CD4-positive, alpha-beta T cell treated with Interleukin-4 for 4 hours (primary cell): ENCODE measurements around the gene TGFBR3L.

ENCODE experiments used
- DNase-seq: peaks from one replicate; pipeline ENCODE4 v3.0.0-alpha.2; 2020

Gene TGFBR3L

DNA sequence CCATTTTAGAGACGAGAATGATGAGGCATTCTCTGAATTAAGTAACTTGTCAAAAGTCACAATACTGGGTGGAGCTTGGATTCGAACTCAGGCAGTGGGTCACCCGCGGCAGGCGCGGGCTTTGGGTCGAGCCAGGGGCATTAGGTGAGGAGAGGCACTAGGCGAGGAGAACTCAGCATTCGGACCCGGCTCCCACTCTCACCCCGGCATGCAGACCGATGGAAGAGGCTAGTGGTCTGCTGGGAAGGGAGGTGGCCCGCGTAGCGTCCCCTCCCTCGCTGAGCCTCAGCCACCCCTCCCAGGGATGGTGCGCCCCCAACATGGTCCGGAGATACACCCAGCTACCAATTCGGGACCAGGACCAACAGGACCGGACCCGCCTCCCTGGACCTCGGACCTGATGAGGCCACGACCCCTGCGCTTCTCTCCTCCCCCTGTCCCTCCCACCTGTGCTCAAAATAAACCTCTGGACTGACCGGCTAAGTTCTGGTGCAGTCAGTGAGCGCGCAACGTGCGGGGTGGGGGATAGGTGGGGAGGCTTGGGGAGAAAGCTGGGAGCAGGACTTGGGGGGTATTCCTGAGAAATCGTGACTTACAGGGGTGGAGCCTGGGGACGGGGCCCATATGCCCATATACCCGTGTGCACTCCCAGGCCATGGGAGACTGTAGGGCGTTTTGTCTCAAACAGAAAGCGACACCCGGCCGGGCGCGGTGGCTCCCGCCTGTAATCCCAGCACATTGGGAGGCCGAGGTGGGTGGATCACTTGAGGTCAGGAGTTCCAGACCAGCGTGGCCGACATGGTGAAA is 4.2 kb downstream of the TGFBR3L start:
- no peak for DNase-seq

DNA sequence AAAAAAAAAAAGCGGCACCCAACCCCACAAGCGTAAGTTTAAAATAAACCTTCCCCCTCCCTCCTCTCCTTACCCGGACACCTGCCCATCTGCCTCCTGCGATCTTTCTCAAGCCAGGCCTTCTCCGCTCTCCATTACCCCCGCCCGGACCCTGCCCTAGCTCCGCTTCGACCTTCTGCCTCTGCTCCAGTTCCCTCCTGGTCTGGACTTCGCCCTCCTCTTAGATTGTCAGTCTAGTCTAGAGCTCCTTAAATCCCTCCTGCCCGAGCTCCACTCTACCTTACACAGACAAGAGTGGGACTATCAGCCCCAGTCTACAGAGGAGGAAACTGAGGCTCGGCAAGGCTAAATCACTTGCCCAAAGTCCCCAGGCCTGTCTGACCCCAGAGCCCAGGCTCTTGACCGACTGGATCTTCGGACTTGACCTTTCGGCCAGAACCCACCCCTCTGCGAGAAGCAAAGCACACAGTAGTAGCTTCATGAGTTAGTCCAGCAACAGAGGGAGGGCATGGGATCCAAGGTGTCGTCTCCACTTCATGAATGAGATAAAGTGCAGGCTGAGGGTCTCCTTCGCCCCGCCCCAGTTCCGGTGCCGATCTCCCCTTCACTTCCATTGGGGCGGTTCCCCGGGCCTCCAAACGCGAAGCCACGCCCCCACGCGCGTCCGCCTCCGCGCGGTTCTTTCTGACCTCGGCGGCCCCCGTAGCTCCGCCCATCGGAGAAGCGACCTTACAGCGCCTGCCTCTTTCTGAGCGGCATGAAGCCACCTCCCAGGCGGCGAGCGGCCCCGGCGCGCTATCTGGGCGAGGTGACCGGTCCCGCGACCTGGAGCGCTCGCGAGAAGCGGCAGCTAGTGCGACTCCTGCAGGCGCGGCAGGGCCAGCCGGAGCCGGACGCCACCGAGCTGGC is 5.2 kb downstream of the TGFBR3L start, which contains the start of gene SNAPC2:
Gene SNAPC2 (plus strand): TSS at position 729 of the 909 bp plus-strand sequence. CDS start 29 bp downstream, at position 758.
- DNase-seq = peak; percentile 96

DNA sequence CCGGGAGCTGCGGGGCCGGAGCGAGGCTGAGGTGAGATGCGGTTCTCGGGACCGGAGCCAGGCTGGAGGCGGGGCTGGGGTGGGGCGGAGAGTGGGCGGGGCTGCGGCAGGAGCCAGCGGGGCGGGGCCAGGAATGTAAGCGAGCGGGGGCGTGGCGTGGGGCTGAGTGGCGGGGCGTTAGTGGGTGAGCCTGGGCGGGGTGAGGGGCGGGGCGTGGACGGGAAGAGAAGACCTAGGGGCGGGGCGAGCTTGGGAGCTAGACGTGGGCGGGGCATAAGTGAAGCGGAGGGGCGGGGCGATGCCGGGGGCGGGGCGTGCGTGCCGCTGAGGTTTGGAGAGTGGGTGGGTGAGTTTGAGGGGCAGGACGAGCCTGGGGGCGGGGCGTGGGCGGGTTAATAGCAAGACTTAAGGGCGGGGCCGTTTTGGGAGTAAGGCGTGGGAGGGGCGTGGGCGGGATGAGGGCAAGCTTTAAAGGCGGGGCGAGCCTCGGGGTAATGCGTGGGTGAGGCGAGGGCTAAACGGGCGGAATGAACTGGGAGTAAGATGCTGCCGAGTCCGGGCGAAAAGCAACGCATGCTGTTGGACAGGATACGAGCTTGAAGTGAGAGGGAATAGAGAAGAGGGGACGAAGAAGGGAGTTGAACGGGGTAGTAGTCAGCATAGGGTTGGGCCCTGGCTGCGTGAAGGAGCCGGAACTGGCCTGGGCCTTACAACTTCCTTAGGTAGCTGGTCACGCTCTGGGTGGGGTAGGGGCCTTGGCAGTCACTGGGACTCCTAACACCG is 6.1 kb downstream of the TGFBR3L start:
- DNase-seq = peak; percentile 97

DNA sequence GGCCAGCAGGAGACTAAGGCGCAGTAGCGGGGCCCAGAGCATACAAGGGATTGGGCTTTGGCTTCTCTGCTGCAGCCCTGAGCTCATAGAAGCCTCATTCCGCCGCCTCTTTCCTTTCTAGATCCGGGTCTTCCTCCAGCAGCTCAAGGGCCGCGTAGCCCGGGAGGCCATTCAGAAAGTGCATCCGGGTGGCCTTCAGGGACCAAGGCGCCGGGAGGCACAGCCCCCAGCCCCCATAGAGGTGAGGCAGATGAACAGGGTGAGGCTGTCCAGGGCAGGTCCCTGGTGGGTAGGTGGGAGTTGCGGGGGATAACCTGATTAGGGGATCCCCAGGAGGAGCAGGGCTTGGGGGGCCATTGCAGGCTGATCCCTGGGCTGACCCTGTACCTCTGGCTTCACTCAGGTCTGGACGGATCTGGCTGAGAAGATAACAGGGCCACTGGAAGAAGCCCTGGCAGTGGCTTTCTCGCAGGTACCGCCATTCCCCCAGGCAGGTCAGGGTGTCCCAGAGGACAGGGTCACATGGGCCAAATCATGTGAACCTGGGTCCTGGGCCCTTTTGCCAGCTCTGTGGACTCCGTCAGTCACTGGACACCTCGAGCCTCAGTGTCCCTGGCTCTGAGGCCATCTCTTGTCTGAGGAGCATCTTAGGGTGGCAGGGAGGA is 6.8 kb downstream of the TGFBR3L start:
- no peak for DNase-seq

DNA sequence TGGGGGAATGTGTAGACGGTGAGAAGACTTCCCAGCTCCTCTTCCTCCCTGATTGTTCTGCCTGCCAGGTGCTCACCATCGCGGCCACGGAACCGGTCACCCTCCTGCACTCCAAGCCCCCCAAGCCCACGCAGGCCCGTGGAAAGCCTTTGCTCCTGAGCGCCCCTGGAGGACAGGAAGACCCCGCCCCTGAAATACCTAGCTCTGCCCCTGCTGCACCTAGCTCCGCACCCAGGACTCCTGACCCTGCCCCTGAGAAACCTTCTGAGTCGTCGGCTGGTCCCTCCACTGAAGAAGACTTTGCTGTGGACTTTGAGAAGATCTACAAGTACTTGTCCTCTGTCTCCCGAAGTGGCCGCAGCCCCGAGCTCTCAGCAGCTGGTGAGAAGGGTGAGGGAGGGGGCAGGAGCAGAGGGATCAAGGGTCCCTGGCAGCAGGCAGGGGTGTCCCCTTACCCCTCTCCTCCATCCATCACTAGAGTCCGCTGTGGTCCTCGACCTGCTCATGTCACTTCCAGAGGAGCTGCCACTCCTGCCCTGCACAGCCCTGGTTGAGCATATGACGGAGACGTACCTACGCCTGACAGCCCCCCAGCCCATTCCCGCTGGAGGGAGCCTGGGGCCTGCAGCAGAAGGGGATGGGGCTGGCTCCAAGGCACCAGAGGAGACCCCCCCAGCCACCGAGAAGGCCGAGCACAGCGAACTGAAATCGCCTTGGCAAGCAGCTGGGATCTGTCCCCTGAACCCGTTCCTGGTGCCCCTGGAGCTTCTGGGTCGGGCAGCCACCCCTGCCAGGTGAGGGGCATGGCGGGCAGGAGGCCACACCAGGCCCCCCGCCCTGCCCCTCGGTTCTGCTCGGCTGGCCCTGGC is 7.6 kb downstream of the TGFBR3L start:
- no peak for DNase-seq

DNA sequence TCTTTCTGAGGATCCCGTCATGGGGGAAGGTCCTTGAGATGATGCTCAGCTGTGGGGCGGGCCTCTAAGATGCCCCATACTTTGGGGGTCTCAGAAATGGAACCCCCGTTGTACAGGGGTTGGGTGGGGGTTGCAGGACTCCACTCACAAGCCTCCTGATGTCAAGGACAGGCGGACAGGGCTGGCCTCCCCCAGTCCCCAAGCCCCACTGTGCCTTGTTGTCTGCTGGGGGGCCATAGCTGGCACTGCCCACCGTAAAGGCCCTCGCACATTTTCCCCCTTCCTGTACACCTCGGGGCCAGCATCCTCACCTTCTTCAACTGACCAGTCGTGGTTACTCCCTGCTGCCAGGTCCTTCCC is 8.2 kb downstream of the TGFBR3L start:
- no peak for DNase-seq

DNA sequence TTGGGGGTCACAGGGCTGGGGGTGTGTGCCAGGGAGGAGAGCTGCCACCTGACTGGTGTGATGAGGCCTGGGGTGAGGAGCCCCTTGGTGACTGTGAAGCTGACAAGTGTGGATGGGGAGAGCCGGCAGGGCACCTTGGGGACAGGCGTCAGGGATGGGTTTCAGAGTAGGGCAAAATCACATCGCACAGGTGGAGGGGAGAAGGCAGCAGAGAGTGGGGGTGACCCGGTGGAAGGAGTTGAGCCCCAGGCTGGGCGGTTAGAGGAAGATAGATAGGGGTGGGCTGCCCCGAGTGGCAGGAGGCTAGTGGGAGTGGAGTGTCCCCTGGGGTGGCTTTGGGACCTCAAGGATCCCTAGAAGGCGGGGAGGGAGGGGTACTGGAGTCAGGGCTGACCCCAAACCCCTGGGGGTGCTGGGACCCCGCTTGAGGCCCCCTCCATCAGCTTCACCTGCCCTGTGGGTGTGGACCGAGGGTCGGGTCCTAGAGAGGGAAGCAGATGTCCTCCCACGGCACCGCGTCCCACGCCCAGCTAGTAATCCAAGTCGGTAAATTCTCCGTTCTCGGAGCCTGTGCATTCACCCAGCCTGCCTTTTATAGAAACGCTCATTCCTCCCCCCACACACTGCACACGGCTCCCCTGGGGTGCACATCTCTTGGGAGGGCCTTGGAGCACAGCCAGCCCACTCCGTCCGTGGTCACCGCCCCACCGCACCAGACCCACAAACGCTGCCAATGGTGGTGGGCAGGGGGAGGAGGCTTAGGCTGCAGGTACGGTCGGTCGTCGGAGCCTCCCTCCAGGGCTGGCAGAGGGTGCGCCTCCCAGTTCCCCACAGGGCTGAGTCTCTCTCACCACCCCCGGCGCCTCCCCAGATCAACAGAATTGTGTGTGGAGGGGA is 8.9 kb downstream of the TGFBR3L start:
- DNase-seq = no peak

DNA sequence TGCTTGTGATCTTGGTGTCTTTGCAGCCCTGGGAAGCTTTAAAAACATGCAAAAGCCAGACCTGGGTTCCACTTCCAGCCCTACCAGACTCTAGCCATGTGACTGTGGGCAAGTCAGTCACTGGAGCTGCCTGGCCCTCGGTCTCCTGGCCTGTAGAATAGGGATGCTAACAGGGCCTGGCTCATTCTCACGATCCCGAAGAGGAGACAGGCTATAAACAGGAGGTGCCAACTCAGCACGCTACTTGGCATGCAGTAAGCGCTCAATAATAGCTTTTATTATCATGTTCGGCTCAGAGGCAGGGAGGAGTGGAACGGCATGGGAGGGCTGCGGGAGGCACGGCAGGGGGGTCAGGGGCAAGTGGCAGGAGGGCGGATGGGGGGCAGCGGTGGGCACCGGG is 9.6 kb downstream of the TGFBR3L start:
- no peak for DNase-seq

DNA sequence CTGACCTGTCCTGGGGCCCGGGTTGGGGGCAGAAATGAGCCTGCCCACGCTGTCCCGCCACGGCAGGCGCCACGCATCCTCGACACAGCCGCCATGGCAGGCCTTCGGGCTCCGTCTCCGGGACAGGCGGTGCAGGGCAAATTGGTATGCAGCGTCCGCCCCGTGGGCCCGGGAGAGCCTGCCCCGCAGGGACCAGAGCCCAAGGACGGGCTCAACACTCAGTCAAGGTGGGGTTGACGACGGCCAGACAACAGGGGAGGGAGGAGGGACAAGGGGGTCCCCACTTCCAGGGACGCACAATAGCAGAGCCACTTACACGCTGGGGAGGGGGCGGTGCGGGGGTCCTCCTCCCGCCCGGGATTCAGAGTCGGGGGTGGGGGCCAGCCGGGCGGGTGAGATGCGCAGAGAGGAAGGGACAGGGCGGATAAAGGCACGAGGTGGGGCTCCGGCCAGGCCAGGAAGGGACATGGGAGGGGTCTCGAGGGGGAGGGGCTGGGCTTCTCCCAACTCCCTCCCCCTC is 10.1 kb downstream of the TGFBR3L start:
- DNase-seq = no peak

DNA sequence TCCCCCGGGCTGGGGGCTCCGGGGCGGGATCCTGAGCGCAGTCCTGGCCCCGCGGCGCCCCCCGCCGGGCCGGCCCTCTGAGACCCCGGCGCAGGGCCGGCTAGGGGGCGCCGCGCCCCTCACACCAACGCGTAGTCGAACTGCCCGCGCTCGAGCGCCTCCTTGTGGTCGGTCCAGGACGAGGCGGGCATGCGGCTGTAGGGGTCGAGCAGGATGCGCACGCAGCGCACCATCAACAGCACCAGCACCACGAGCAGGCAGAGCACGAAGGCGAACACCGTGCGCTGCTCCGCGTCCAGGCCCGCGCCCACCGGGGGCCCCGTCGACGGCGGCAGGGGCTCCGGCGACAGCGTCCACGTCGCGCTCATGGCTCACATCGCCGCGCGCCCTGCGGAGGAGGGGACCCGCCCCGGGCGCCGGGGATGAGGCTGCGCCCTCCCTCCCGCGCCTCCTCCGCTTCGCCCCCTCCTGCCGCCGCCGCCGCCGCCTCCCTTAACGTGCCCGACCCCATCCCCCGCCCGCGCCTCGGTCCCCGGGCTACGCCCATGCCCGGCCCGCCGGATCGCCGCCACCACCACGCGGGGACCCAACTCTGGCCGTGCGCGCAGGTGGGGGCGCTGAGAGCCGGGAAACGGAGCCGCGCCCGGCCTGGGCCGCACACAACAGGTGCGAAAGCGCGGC is 10.7 kb downstream of the TGFBR3L start:
- peak; percentile 55 for DNase-seq

DNA sequence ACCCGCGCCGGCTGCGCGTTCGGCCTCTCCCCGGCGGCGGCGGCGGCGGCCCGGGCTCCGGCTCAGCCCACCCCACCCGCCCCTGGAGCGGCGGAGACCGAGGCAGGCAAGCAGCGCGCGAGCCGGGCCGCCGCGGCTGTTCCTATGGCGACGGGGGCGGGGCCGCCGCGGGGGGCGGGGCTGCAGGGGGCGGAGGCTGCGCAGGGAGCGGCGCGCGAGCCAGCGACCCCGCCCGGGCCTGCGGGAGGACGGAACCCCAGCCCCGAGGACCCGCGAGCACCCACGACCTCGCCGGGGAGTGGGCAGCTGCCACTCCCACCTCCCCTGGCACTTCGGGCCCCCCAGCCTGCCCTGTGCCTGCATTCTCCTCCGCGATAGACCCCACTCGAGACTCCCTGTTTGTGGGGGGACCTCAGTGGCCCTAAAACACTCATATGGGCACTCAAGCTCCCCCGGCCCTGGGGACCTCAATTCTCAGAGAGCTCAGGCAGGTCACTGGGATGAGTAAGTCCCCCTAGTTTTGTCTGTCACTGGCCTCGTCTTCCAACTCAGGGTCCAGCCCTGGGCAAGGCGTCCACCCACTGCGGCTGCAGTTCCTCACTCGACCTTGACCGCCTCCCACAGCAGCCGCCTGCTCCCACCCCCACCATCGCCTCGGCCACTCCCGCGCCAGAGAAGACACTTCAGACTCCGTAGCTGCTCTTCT is 11.5 kb downstream of the TGFBR3L start, which contains the start of gene CTXN1:
Gene CTXN1 (minus strand): TSS at position 115 of the 706 bp plus-strand sequence. CDS start 597 bp downstream, outside the sequence.
- peak; percentile 62 for DNase-seq

DNA sequence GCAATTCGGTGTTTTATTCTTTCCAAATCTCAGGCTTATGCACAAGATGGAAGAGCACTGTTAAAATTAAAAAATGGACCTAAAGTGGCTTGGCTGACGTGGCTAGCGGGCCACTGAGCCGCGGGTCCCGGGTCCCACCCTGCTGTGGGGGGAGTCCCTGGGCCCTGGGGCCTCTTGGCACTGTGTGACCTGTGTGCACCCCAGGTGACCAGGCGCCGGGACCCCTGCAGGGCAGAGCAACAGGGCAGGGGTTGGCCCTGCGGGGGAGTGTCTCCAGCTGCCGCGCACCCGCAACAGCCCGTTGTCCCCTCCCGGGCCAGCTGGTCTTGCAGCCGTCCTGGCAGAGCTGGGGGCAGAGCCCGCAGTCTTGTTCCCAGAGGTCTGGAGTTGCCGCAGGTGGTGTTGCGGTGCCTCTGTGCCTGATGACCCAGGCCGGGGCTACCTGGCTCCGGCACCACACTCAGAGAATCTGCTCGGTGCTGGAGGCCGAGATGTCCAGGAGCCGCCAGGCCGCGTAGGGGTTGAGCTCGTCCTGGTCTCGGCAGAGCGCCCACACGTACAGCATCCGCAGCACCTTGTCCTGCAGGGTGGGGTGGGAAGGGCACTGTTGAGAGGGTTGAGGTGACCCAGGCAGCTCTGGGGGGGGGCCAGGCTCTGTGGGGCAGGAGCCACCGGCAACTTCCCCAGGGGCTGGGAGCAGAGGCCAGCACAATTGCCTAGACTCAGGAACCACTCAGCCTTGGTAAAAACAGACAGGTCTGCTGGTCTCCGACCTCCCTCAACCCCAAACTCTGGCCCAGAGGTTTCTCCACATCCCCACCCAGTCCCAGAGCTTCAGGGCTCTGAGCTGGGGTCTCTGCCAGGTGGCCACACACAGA is 12.3 kb downstream of the TGFBR3L start:
- no peak for DNase-seq

DNA sequence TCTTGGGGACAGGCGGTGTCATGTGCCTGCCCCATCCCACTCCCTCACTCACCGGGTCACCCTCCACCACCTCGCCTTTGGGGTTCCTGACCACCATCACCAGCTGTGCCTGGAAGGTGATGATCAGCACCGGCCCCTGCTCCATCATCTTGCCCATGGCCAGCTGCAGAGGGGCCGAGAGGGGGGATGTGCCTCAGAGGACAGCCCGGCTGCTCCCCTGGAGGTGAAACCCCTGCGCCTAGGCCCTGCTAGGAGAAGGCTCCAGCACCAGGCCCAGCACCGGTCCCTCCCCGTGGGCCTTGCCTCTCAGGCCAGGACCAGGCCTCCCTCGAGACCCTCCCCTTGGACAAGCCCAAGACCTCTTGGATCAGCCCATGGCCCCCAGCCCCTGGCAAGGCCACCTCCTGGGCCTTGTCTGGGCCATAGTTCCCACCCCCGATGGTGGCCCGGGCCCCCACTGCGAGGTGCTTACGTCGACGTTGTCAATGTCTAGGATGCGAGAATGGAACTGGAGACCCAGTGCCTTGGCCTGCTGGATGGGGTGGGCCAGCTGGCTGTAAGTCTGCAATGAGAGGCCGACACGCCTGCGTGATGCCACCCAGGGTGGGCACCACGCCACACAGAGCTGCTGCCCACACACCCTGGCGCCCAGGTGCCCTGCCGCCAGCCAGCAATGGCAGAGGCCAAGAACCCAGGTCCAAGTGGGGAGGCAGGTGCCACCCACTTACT is 13.1 kb downstream of the TGFBR3L start:
- DNase-seq = no peak

DNA sequence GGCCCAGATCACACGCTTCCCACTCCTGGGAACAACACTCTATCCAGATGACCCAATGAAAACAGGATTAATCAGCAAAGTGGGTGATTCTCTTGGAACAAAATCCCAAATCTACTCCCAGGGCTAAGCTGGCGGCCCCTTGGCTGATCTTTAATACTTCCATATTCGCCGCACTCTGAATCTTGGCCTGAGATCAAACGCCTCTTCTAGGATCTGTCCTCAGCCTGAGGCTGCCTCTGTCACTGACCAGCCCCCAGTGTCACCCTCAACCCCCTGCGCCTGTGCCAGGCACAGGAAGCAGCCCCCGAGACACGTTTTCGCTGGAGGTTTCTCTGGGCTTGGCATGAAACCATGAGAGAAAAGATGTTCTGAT is 13.7 kb downstream of the TGFBR3L start:
- no peak for DNase-seq

DNA sequence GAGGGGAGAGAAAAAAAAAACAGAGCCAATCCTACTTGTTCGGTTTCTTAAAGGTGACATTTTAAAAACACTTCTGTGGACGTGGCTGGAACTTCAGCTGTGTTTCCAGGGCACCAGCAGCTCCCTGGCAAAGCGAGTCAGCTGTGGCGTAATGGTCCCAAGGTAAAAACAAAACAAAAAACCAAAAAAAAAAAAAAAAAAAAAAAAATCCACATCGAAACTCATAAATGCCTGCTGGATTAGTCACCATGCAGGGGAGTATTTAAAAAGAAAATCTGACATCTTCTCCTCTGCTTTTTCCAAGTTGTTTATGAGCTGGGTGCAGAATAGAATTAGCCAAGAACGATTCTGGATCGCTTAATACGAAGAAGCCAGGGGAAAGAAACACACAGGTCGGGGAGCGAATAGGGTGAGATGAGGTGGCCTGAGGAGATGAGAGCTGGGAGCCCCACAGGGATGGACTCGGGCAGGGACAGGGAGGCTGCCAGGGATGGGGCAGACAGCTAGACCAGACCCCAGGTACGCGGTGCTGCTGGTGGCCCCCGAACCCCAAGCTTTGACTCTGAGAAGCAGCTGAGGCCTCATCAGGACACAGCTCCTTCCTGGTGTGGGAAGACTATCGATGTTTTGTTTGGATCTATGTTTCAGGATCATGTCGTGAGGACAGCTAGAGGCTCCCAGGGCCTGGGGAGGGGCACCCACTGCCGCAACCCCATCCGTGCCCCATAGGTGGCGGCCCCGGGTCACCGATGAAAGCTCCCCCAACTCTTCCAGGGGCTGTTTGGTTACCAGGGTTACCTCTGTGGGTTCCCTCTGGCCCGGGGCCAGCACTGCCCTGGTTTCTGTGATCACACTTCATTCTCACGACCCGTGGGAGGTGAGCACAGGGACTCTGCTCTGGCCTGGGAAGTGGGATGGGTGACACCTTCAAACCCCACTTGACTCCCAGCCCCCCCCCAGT is 14.4 kb downstream of the TGFBR3L start:
- peak; percentile 82 for DNase-seq

DNA sequence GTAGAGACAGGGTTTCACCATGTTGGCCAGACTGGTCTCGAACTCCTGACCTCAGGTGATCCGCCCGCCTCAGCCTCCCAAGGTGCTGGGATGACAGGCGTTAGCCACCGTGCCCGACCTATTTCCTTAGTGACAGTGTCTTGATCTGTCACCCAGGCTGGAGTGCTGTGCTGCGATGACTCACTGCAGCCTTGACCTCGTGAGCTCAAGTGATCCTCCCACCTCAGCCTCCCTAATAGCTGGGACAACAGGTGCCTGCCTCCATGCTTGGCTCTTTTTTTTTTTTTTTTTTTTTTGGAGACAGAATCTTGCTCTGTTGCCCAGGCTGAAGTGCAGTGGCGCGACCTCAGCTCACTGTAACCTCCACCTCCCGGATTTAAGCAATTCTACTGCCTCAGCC is 15.4 kb downstream of the TGFBR3L start:
- peak; percentile 14 for DNase-seq
